SK-N-SH (cell line): ENCODE data around the gene TWF2.

Experiments
- ELF1 ChIP-seq: IDR thresholded peaks from 2 replicates; pipeline ENCODE4 v1.4.0; 2012
- FOXM1 ChIP-seq: IDR thresholded peaks from 2 replicates; pipeline ENCODE4 v1.4.0; 2012; ENCODE audit warnings: low read depth, mild to moderate bottlenecking
- TAF1 ChIP-seq: IDR thresholded peaks from 2 replicates; pipeline ENCODE4 v1.6.1; 2012; ENCODE audit warnings: low read depth, mild to moderate bottlenecking, low read length, moderate library complexity, borderline replicate concordance
- TF ChIP-seq, protein P1 (sequence below): fragments of 200-600 bp; sonication (generic); IDR thresholded peaks from 2 replicates; pipeline ENCODE4 v1.6.1; 2017; ENCODE audit warnings: antibody characterized with exemption, mild to moderate bottlenecking, moderate library complexity

DNA sequence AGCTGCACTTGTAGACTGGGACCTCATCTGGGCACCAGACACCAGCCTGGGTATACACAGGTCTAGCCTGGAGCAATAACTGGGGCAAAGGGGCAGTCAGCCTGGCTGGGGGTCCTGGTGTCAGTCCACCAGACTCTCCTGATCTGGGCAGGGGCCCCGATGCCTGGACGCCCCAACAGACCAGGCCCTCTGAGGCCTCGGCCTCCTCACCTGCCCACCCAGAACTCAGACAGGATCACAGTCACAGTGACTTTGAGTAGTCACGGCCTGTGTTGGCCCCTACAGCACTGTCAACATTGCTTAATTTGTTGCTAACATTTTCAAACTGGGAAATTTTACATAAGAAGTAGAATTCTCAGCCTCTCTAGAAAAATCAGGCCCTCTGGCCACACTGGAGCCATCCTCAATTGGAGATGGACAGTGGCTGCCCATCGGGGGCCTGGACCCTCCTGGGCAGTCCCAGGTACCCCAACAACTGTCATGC lies 5.8 kb downstream of the TWF2 start:
- TF ChIP-seq, protein P1, sequence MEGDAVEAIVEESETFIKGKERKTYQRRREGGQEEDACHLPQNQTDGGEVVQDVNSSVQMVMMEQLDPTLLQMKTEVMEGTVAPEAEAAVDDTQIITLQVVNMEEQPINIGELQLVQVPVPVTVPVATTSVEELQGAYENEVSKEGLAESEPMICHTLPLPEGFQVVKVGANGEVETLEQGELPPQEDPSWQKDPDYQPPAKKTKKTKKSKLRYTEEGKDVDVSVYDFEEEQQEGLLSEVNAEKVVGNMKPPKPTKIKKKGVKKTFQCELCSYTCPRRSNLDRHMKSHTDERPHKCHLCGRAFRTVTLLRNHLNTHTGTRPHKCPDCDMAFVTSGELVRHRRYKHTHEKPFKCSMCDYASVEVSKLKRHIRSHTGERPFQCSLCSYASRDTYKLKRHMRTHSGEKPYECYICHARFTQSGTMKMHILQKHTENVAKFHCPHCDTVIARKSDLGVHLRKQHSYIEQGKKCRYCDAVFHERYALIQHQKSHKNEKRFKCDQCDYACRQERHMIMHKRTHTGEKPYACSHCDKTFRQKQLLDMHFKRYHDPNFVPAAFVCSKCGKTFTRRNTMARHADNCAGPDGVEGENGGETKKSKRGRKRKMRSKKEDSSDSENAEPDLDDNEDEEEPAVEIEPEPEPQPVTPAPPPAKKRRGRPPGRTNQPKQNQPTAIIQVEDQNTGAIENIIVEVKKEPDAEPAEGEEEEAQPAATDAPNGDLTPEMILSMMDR = no peak
- TF ChIP-seq ELF1 (no peak), TAF1 (no peak), FOXM1 (no peak)
